Activated CD4-positive, alpha-beta memory T cell treated with anti-CD3 and anti-CD28 coated beads, Interleukin-2, amount 10 ng/mL, durations not matched to agents 7 days and 5 days (primary cell): ENCODE results near the gene DXO. TPM values are rescaled to one million over a fixed set of nuclear protein-coding genes. Genes with fewer than 3 reads are reported as not detected.

Source experiments
- CTCF ChIA-PET: fragments of 350-600 bp; sonication (Branson Sonifier 250); formaldehyde crosslinking; loops from one replicate; lab custom pipeline; 2021; ENCODE audit warnings: antibody characterized with exemption, inconsistent platforms; lab: Charles Lee
- POLR2A ChIA-PET: fragments of 350-600 bp; sonication (Branson Sonifier 250); formaldehyde crosslinking; loops from one replicate; lab custom pipeline; 2021; ENCODE audit warnings: antibody characterized with exemption; lab: Charles Lee
- DNase-seq: peaks from one replicate; pipeline ENCODE4 v3.0.0-alpha.2; 2020
- H3K27ac Mint-ChIP-seq: one replicate; pipeline ENCODE4 v1.8.0; 2021; ENCODE audit warnings: mild to moderate bottlenecking, mixed read lengths
- H3K27me3 Mint-ChIP-seq: one replicate; pipeline ENCODE4 v1.8.0; 2021; ENCODE audit warnings: mixed read lengths
- H3K36me3 Mint-ChIP-seq: one replicate; pipeline ENCODE4 v1.8.0; 2021; ENCODE audit warnings: low read depth, mixed read lengths
- H3K4me1 Mint-ChIP-seq: one replicate; pipeline ENCODE4 v1.8.0; 2021; ENCODE audit warnings: mixed read lengths
- H3K4me3 Mint-ChIP-seq: one replicate; pipeline ENCODE4 v1.8.0; 2021; ENCODE audit warnings: mild to moderate bottlenecking, mixed read lengths
- H3K9me3 Mint-ChIP-seq: one replicate; pipeline ENCODE4 v1.8.0; 2021; ENCODE audit warnings: mixed read lengths
- total RNA-seq, 2 experiments: library from RNA; stranded (reverse); gene quantifications; one replicate each; pipeline ENCODE4 v1.2.3, GENCODE V29; 2021

The DXO gene
- total RNA-seq, 2 experiments from 2014 or later: 16.7 to 17.5 TPM

GRCh38 chr6:31972709-31973350, 892 bp upstream of the DXO start:
- no peaks in the 10 kb centered on the region for H3K9me3 Mint-ChIP-seq
- peak overlapping the region; percentile 99 for H3K27ac Mint-ChIP-seq
- H3K27me3 Mint-ChIP-seq: no peaks in the 10 kb centered on the region
- CTCF ChIA-PET: interaction anchor here (1.2 to 3.0 kb wide), 4 partner anchors 14 to 109 kb away, joined by 3 to 13 read pairs (median 10); partner anchors contain the start of genes NELFE, NEU1 and SKIC2
- peak overlapping the region; percentile 97 for H3K4me3 Mint-ChIP-seq
- DNase-seq: no peak
- H3K36me3 Mint-ChIP-seq: peaks cover 26% of the 10 kb centered on the region
- POLR2A ChIA-PET: interaction anchor here (1.0 to 8.3 kb wide), 14 partner anchors 13 to 998 kb away, joined by 3 to 162 read pairs (median 4); partner anchors contain the start of genes CFB, CSNK2B, DDX39B and EHMT2
- peaks cover 45% of the 10 kb centered on the region for H3K4me1 Mint-ChIP-seq

GRCh38 chr6:31971279-31971992, 502 bp downstream of the DXO start:
- peaks cover 39% of the 10 kb centered on the region for H3K36me3 Mint-ChIP-seq

GRCh38 chr6:31970604-31971271, 1.2 kb downstream of the DXO start:
- peaks cover 46% of the 10 kb centered on the region for H3K36me3 Mint-ChIP-seq
- H3K4me1 Mint-ChIP-seq: peaks cover 45% of the 10 kb centered on the region
- H3K9me3 Mint-ChIP-seq: no peaks in the 10 kb centered on the region
- H3K27ac Mint-ChIP-seq: peak overlapping the region; percentile 99
- ChIA-PET POLR2A (interaction anchor here (1.2 to 8.3 kb wide), 8 partner anchors 11 to 235 kb away, joined by 3 to 162 read pairs (median 6); partner anchors contain the start of genes ATF6B, CLIC1, EHMT2 and NELFE), CTCF (interaction anchor here (1.2 to 3.0 kb wide), 4 partner anchors 10 to 107 kb away, joined by 3 to 13 read pairs (median 10); partner anchors contain the start of genes NELFE, NEU1 and SKIC2)
- no peak for DNase-seq
- peak overlapping the region; percentile 97 for H3K4me3 Mint-ChIP-seq
- H3K27me3 Mint-ChIP-seq: no peaks in the 10 kb centered on the region

More at GRCh38 chr6:31971279-31971992, 502 bp downstream of the DXO start:
- Mint-ChIP-seq H3K27ac (peak overlapping the region; percentile 99), H3K4me1 (peaks cover 45% of the 10 kb centered on the region), H3K4me3 (peak overlapping the region; percentile 97), H3K9me3 (no peaks in the 10 kb centered on the region), H3K27me3 (no peaks in the 10 kb centered on the region)
- CTCF ChIA-PET: interaction anchor here (0.6 to 3.0 kb wide), 8 partner anchors 11 to 1238 kb away, joined by 3 to 13 read pairs (median 4); partner anchors contain the start of genes NELFE, NEU1 and SKIC2
- DNase-seq: no peak
- POLR2A ChIA-PET: interaction anchor here (0.7 to 8.3 kb wide), 23 partner anchors 12 to 1000 kb away, joined by 3 to 162 read pairs (median 4); partner anchors contain the start of genes ATF6B, CFB, CLIC1 and CSNK2B

GRCh38 chr6:31969712-31970603, 2.0 kb downstream of the DXO start:
- H3K27ac Mint-ChIP-seq: peak overlapping the region; percentile 65
- no peaks in the 10 kb centered on the region for H3K27me3 Mint-ChIP-seq
- H3K36me3 Mint-ChIP-seq: peaks cover 51% of the 10 kb centered on the region
- CTCF ChIA-PET: interaction anchor here (1.1 kb wide), 1 partner anchor 18 kb away, joined by 3 read pairs; no protein-coding TSS in a partner anchor
- no peaks in the 10 kb centered on the region for H3K9me3 Mint-ChIP-seq
- H3K4me3 Mint-ChIP-seq: peak overlapping the region; percentile 44
- POLR2A ChIA-PET: interaction anchor here (1.3 to 8.3 kb wide), 3 partner anchors 10 to 72 kb away, joined by 3 to 162 read pairs (median 22); partner anchors contain the start of genes EHMT2, NELFE and SKIC2
- no peak for DNase-seq
- H3K4me1 Mint-ChIP-seq: peaks cover 45% of the 10 kb centered on the region

- ChIA-PET CTCF (interaction anchor here (1.1 kb wide), 1 partner anchor 17 kb away, joined by 3 read pairs; no protein-coding TSS in a partner anchor), POLR2A (interaction anchor here (8.3 kb wide), 1 partner anchor 9 kb away, joined by 162 read pairs; the partner anchor contains the start of genes NELFE and SKIC2)
- no peak overlapping the region for H3K4me3 Mint-ChIP-seq
- H3K27ac Mint-ChIP-seq: no peak overlapping the region
- H3K27me3 Mint-ChIP-seq: no peaks in the 10 kb centered on the region
- DNase-seq: no peak
- H3K4me1 Mint-ChIP-seq: peaks cover 43% of the 10 kb centered on the region
- peaks cover 58% of the 10 kb centered on the region for H3K36me3 Mint-ChIP-seq
- H3K9me3 Mint-ChIP-seq: no peaks in the 10 kb centered on the region
Observed at GRCh38 chr6:31968791-31969711, 2.9 kb downstream of the DXO start.

- POLR2A ChIA-PET: interaction anchor here (8.3 kb wide), 1 partner anchor 8 kb away, joined by 162 read pairs; the partner anchor contains the start of genes NELFE and SKIC2
- DNase-seq: no peak
- no peak overlapping the region for H3K27ac Mint-ChIP-seq
- no peak overlapping the region for H3K4me3 Mint-ChIP-seq
- CTCF ChIA-PET: no interaction called here
- peaks cover 36% of the 10 kb centered on the region for H3K4me1 Mint-ChIP-seq
- H3K27me3 Mint-ChIP-seq: no peaks in the 10 kb centered on the region
- peaks cover 63% of the 10 kb centered on the region for H3K36me3 Mint-ChIP-seq
- H3K9me3 Mint-ChIP-seq: no peaks in the 10 kb centered on the region
Observed at GRCh38 chr6:31968326-31968725, 3.6 kb downstream of the DXO start.

- CTCF ChIA-PET: no interaction called here
- H3K27me3 Mint-ChIP-seq: no peaks in the 10 kb centered on the region
- no peak overlapping the region for H3K27ac Mint-ChIP-seq
Observed at GRCh38 chr6:31967926-31968320, 4.0 kb downstream of the DXO start.

GRCh38 chr6:31966997-31967925, 4.7 kb downstream of the DXO start:
- ChIA-PET POLR2A (no interaction called here), CTCF (no interaction called here)
- Mint-ChIP-seq H3K27ac (no peak overlapping the region), H3K36me3 (peaks cover 69% of the 10 kb centered on the region), H3K27me3 (no peaks in the 10 kb centered on the region), H3K4me1 (peaks cover 26% of the 10 kb centered on the region), H3K4me3 (no peak overlapping the region), H3K9me3 (no peaks in the 10 kb centered on the region)
- DNase-seq: no peak

More at GRCh38 chr6:31967926-31968320, 4.0 kb downstream of the DXO start:
- DNase-seq: no peak
- H3K9me3 Mint-ChIP-seq: no peaks in the 10 kb centered on the region
- POLR2A ChIA-PET: interaction anchor here (8.3 kb wide), 1 partner anchor 8 kb away, joined by 162 read pairs; the partner anchor contains the start of genes NELFE and SKIC2
- H3K36me3 Mint-ChIP-seq: peaks cover 63% of the 10 kb centered on the region
- H3K4me3 Mint-ChIP-seq: no peak overlapping the region
- peaks cover 32% of the 10 kb centered on the region for H3K4me1 Mint-ChIP-seq

- peaks cover 74% of the 10 kb centered on the region for H3K36me3 Mint-ChIP-seq
- POLR2A ChIA-PET: no interaction called here
- no peak for DNase-seq
- H3K9me3 Mint-ChIP-seq: no peaks in the 10 kb centered on the region
- H3K4me1 Mint-ChIP-seq: peaks cover 29% of the 10 kb centered on the region
- CTCF ChIA-PET: no interaction called here
- H3K4me3 Mint-ChIP-seq: no peak overlapping the region
- no peaks in the 10 kb centered on the region for H3K27me3 Mint-ChIP-seq
- no peak overlapping the region for H3K27ac Mint-ChIP-seq
Observed at GRCh38 chr6:31966506-31966905, 5.4 kb downstream of the DXO start.

- H3K4me3 Mint-ChIP-seq: no peak overlapping the region
- DNase-seq: no peak
- H3K27me3 Mint-ChIP-seq: no peaks in the 10 kb centered on the region
- H3K9me3 Mint-ChIP-seq: no peaks in the 10 kb centered on the region
- no peak overlapping the region for H3K27ac Mint-ChIP-seq
- H3K36me3 Mint-ChIP-seq: peaks cover 81% of the 10 kb centered on the region
- CTCF ChIA-PET: interaction anchor here (1.4 kb wide), 1 partner anchor 13 kb away, joined by 3 read pairs; no protein-coding TSS in a partner anchor
- POLR2A ChIA-PET: no interaction called here
- peaks cover 26% of the 10 kb centered on the region for H3K4me1 Mint-ChIP-seq
Observed at GRCh38 chr6:31965700-31966099, 6.2 kb downstream of the DXO start.
